IMR-90 (cell line): Measurements from ENCODE around the gene RGS12. TPM values are rescaled to one million over a fixed set of nuclear protein-coding genes. Genes with fewer than 3 reads are reported as not detected.

Experiments
- ATAC-seq: fragments of 200-7000 bp; cut with Tn5 transposase; 2 replicates; pipeline ENCODE4 v1.9.1; 2020; ENCODE audit warnings: low read depth, mild to moderate bottlenecking, moderate library complexity
- BruUV-seq: library from RNA; stranded (reverse); fragments of 400-500 nt; replicated peaks from 2 replicates; lab custom pipeline; 2021; lab: Mats Ljungman, UMichigan
- CTCF ChIA-PET: fragments of 300-600 bp; formaldehyde crosslinking; extraction: SDS; loops from one replicate; lab custom pipeline; 2021; ENCODE audit warnings: antibody characterized with exemption; lab: Yijun Ruan, JAX
- POLR2A ChIA-PET: fragments of 300-600 bp; sonication (Branson Sonifier 250); formaldehyde crosslinking; loops from one replicate; lab custom pipeline; 2022; ENCODE audit warnings: antibody characterized with exemption; ENCODE audit not compliant: unreplicated experiment; lab: Charles Lee
- DNase-seq: peaks from one replicate; pipeline ENCODE4 v3.0.0; 2013
- H2AFZ ChIP-seq: replicated peaks from 2 replicates; pipeline ENCODE3; 2013; ENCODE audit warnings: low read length, mild to moderate bottlenecking; ENCODE audit not compliant: poor library complexity
- H2AK5ac ChIP-seq: 2 replicates; pipeline ENCODE4 v1.6.1; 2013; ENCODE audit warnings: low read depth, low read length, inconsistent platforms
- H2AK9ac ChIP-seq: replicated peaks from 2 replicates; pipeline ENCODE3; 2013; ENCODE audit warnings: mild to moderate bottlenecking, low read depth, low read length, moderate library complexity; ENCODE audit not compliant: poor library complexity
- H2BK120ac ChIP-seq: 2 replicates; pipeline ENCODE4 v1.6.1; 2013; ENCODE audit warnings: low read depth, low read length, inconsistent platforms
- H2BK15ac ChIP-seq: 3 replicates; pipeline ENCODE4 v1.6.1; 2013; ENCODE audit warnings: low read depth, low read length, inconsistent platforms
- H2BK20ac ChIP-seq: 2 replicates; pipeline ENCODE4 v1.6.1; 2013; ENCODE audit warnings: low read depth, mild to moderate bottlenecking, inconsistent platforms, low read length, moderate library complexity
- H2BK5ac ChIP-seq: 2 replicates; pipeline ENCODE4 v1.6.1; 2013; ENCODE audit warnings: mild to moderate bottlenecking, low read depth, low read length, inconsistent platforms; ENCODE audit not compliant: poor library complexity, severe bottlenecking
- H3K14ac ChIP-seq: replicated peaks from 2 replicates; pipeline ENCODE4 v1.6.1; 2013; ENCODE audit warnings: low read depth, low read length, inconsistent platforms
- H3K18ac ChIP-seq: 2 replicates; pipeline ENCODE4 v1.6.1; 2013; ENCODE audit warnings: low read depth, low read length, control low read depth
- H3K23ac ChIP-seq: 2 replicates; pipeline ENCODE4 v1.6.1; 2013; ENCODE audit warnings: low read depth, low read length, inconsistent platforms
- H3K27ac ChIP-seq: 2 replicates; pipeline ENCODE4 v1.5.1; 2013; ENCODE audit warnings: mild to moderate bottlenecking, control low read depth, low read length; ENCODE audit not compliant: insufficient read depth
- H3K27me3 ChIP-seq: 2 replicates; pipeline ENCODE4 v1.6.1; 2013; ENCODE audit warnings: low read length; ENCODE audit not compliant: control insufficient read depth, insufficient read depth
- H3K36me3 ChIP-seq: 2 replicates; pipeline ENCODE4 v1.6.1; 2013; ENCODE audit warnings: low read length, mixed read lengths; ENCODE audit not compliant: control insufficient read depth, insufficient read depth
- H3K4ac ChIP-seq: 2 replicates; pipeline ENCODE4 v1.6.1; 2013; ENCODE audit warnings: low read depth, low read length, inconsistent platforms
- H3K4me1 ChIP-seq: 2 replicates; pipeline ENCODE4 v1.6.1; 2013; ENCODE audit warnings: low read length, mixed read lengths; ENCODE audit not compliant: control insufficient read depth, insufficient read depth
- H3K4me2 ChIP-seq: 2 replicates; pipeline ENCODE4 v1.6.1; 2013; ENCODE audit warnings: low read depth, mild to moderate bottlenecking, control low read depth, low read length, moderate library complexity
- H3K4me3 ChIP-seq: 2 replicates; pipeline ENCODE4 v1.5.1; 2013; ENCODE audit warnings: low read depth, mild to moderate bottlenecking, control low read depth, low read length, moderate library complexity; ENCODE audit not compliant: insufficient read depth
- H3K56ac ChIP-seq: 2 replicates; pipeline ENCODE4 v1.6.1; 2013; ENCODE audit warnings: low read length, inconsistent platforms; ENCODE audit not compliant: insufficient read depth; ENCODE audit errors: extremely low read depth
- H3K79me1 ChIP-seq, 2 experiments: 2 replicates each; pipeline ENCODE4 v1.6.1; 2013; ENCODE audit warnings: low read length in 2 of 2, inconsistent platforms in 1 of 2, low read depth in 1 of 2
- H3K9ac ChIP-seq: 2 replicates; pipeline ENCODE4 v1.6.1; 2013; ENCODE audit warnings: low read depth, low read length, control low read depth
- H3K9me1 ChIP-seq: 2 replicates; pipeline ENCODE4 v1.6.1; 2013; ENCODE audit warnings: low read length, inconsistent platforms; ENCODE audit not compliant: insufficient read depth
- H3K9me3 ChIP-seq: 2 replicates; pipeline ENCODE4 v1.6.1; 2013; ENCODE audit warnings: low read length; ENCODE audit not compliant: control insufficient read depth, insufficient read depth
- H4K20me1 ChIP-seq: 2 replicates; pipeline ENCODE4 v1.6.1; 2013; ENCODE audit warnings: low read length, inconsistent platforms; ENCODE audit not compliant: insufficient read depth
- H4K5ac ChIP-seq: 2 replicates; pipeline ENCODE4 v1.6.1; 2013; ENCODE audit warnings: mild to moderate bottlenecking, low read depth, low read length, control low read depth
- H4K8ac ChIP-seq, 2 experiments: 2 replicates each; pipeline ENCODE4 v1.6.1; 2013; ENCODE audit warnings: low read depth in 2 of 2, low read length in 2 of 2, control low read depth in 1 of 2, inconsistent platforms in 1 of 2
- H4K91ac ChIP-seq: 2 replicates; pipeline ENCODE4 v1.6.1; 2013; ENCODE audit warnings: low read depth, low read length, inconsistent platforms; ENCODE audit not compliant: insufficient read depth
- BHLHE40 ChIP-seq: fragments of 150-350 bp; IDR thresholded peaks from 2 replicates; pipeline ENCODE4 v1.6.1; 2016; ENCODE audit warnings: mild to moderate bottlenecking, low read depth, low read length
- CEBPB ChIP-seq: IDR thresholded peaks from 2 replicates; pipeline ENCODE4 v1.6.1; 2012; ENCODE audit warnings: low read depth, low read length, improper control_type of control experiment
- CHD1 ChIP-seq: IDR thresholded peaks from 2 replicates; pipeline ENCODE4 v1.6.1; 2012; ENCODE audit warnings: low read depth, low read length, improper control_type of control experiment
- FOS ChIP-seq: fragments of 150-350 bp; IDR thresholded peaks from 2 replicates; pipeline ENCODE4 v1.6.1; 2016; ENCODE audit warnings: low read depth, low read length
- MAZ ChIP-seq: IDR thresholded peaks from 2 replicates; pipeline ENCODE4 v1.6.1; 2012; ENCODE audit warnings: low read depth, mild to moderate bottlenecking, low read length, improper control_type of control experiment, moderate library complexity, borderline replicate concordance
- MXI1 ChIP-seq: IDR thresholded peaks from 2 replicates; pipeline ENCODE4 v1.6.1; 2012; ENCODE audit warnings: low read depth, mild to moderate bottlenecking, low read length, moderate library complexity, borderline replicate concordance
- NFE2L2 ChIP-seq: fragments of 150-350 bp; IDR thresholded peaks from 2 replicates; pipeline ENCODE4 v1.6.1; 2016; ENCODE audit warnings: low read depth, mild to moderate bottlenecking, low read length
- POLR2A ChIP-seq: IDR thresholded peaks from 2 replicates; pipeline ENCODE4 v1.6.1; 2012; ENCODE audit warnings: mild to moderate bottlenecking, low read depth, low read length
- RCOR1 ChIP-seq: IDR thresholded peaks from 2 replicates; pipeline ENCODE4 v1.6.1; 2012; ENCODE audit warnings: mild to moderate bottlenecking, low read length, improper control_type of control experiment; ENCODE audit not compliant: insufficient replicate concordance
- RFX5 ChIP-seq: IDR thresholded peaks from 2 replicates; pipeline ENCODE4 v1.8.0; 2012; ENCODE audit warnings: low read depth, mild to moderate bottlenecking, low read length, moderate library complexity
- SMC3 ChIP-seq: fragments of 150-350 bp; IDR thresholded peaks from 2 replicates; pipeline ENCODE4 v1.6.1; 2016; ENCODE audit warnings: low read depth, mild to moderate bottlenecking, antibody characterized with exemption, low read length, moderate library complexity
- WGBS, 2 experiments: methylation state at CpG; one replicate each; pipeline versions ENCODE4 v1.1.5 to v1.1.7; 2013; ENCODE audit warnings: missing lambda C conversion rate in 2 of 2; ENCODE audit not compliant: insufficient read length in 1 of 2; ENCODE audit errors: extremely low coverage in 2 of 2; 5-methylcytosine and 5-hydroxymethylcytosine counted together
- dilution Hi-C: fragments of 300-500 bp; cut with HindIII; formaldehyde crosslinking; loops from one replicate; pipeline ENCODE4 v1.14.3; 2018; ENCODE audit warnings: low sequenced_read_pairs; ENCODE audit not compliant: unreplicated experiment
- in situ Hi-C: fragments of 300-500 bp; cut with MboI; formaldehyde crosslinking; loops from 3 replicates; pipeline ENCODE4 v1.14.3; 2019; ENCODE audit warnings: low sequenced_read_pairs, inconsistent platforms, mixed read lengths
- intact Hi-C: fragments of 100-400 bp; cut with micrococcal nuclease; formaldehyde crosslinking; loops from 2 replicates; pipeline ENCODE4 v1.10.0; 2022
- polyA plus RNA-seq, 3 experiments: library from polyadenylated mRNA; depleted of rRNA; stranded (reverse); fragments of >200 nt; gene quantifications; 2 replicates each; pipeline ENCODE4 v1.2.3, GENCODE V29; 2012; ENCODE audit warnings: low replicate concordance in 1 of 3
- total RNA-seq: library from RNA; depleted of rRNA; stranded (reverse); fragments of >200 nt; gene quantifications from 2 replicates; pipeline ENCODE4 v1.2.3, GENCODE V29; 2012
- TF ChIP-seq, protein P1 (sequence below): fragments of 150-350 bp; IDR thresholded peaks from 2 replicates; pipeline ENCODE4 v1.6.1; 2017; ENCODE audit warnings: mild to moderate bottlenecking, antibody characterized with exemption, low read length, low read depth
- TF ChIP-seq, protein P2 (sequence below): conservative IDR thresholded peaks from 2 replicates; pipeline ENCODE4 v1.5.1; 2012; ENCODE audit warnings: mild to moderate bottlenecking, low read depth, low read length, improper control_type of control experiment

RGS12 gene
- total and polyA plus RNA-seq, 2 of the 4 experiments (the other 2 are of a cell fraction): 11.8 to 12.0 TPM

DNA sequence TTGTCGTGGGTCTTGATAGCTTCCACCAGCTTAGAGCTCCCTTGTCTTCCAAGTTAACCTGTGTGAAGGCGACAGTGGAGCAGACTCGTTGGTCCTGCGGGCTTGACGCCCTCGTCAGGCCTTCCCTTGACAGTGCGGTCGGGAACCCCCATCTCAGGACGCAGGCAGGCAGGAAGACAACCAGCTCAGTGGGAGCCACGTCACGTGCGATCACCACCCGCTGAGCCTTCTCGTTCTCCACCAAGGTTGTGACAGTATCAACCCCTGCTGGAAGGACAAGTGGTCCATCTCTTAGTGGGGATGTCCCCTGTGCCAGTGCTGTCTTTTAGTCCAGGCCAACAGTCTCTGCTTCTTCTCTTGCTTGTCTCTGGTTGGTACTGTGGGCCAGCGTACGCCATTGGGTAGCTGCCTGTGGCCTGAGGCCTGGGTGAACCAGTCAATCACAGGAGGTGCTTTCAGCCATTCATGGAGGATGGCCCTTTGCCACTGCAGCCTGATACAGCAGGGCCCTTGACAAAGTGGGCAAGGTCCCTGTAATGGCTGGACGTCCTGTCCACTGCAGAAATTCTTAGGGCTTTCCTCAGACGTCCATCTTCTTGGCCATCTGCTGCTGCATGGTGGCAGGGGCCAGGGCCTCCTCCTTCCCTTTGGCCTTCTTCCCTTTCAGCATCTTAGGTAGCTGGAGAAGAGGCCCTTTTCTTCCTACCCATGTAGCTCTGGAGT, 31.4 kb downstream of the RGS12 start (continued):
- TF ChIP-seq RCOR1: no peak

DNA sequence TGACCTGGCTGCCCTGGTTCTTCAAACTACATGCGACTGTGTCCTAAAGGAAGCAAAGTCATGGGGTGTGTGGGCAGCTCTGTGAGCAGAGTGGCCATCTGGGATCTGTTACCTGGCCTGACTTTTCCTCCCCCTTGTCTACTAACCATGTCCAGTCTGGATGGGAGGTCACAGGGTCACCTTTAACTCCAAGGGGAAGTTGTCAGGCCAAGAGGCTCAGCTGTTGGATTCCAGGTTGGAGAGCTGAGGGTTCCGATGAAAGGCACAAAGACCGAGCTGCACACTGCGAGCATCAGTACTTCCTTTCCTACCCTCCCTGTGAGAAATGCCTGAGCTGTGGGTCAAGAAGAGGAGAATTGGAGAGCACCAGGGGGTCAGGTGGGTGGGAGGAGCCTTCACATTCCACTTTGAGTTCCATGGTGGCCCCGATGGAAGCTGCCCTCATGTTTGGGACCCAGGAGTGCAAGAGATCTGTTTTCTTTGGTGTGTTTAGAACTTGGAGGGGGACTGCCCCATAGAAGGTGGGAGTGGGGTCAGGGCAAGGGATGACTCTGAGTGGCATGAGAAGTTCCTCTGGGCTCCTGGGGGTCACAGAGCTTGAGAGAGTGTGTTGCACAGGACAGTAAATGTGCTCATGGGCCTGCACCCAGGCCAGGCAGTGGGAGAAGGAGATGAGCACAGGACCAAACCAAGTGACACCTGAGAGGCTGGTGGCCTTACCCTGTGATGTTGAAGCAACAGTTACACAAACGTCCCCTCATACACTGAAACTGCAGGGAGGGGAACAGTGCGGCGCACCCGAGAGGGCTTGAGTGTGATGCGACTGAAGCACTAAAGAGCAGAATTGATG, 36.2 kb downstream of the RGS12 start:
- H3K9me1 ChIP-seq: peaks cover 10% of the 10 kb centered on the region
- no peak overlapping the region for H3K4me2 ChIP-seq
- no peak overlapping the region for H3K4me3 ChIP-seq
- H2BK20ac ChIP-seq: no peak overlapping the region
- intact Hi-C loops (no loop called here), dilution Hi-C loops (no loop called here), in situ Hi-C loops (no loop called here)
- ATAC-seq: no peak
- H2AK9ac ChIP-seq: peak overlapping the region; percentile 33
- peaks cover 2% of the 10 kb centered on the region; the same call in 1 of the 2 replicates for H3K4me1 ChIP-seq
- no peak overlapping the region for H4K91ac ChIP-seq
- H3K4ac ChIP-seq: no peak overlapping the region
- no TSS peak for BruUV-seq
- H3K27me3 ChIP-seq: no peaks in the 10 kb centered on the region
- ChIA-PET CTCF (no interaction called here), POLR2A (interaction anchor here (0.5 kb wide), 1 partner anchor 335 kb away, joined by 3 read pairs; no protein-coding TSS in a partner anchor)
- no peaks in the 10 kb centered on the region for H3K9me3 ChIP-seq
- H4K8ac ChIP-seq: no peak overlapping the region
- H3K23ac ChIP-seq: no peak overlapping the region
- no peak overlapping the region for H2BK5ac ChIP-seq
- no peak overlapping the region for H3K9ac ChIP-seq
- no peak overlapping the region for H3K14ac ChIP-seq
- peaks cover 20% of the 10 kb centered on the region for H4K20me1 ChIP-seq
- no peak overlapping the region for H2AK5ac ChIP-seq
- no peak overlapping the region for H2BK120ac ChIP-seq
- H2AFZ ChIP-seq: no peak overlapping the region
- H3K56ac ChIP-seq: no peak overlapping the region
- no peak overlapping the region for H3K27ac ChIP-seq
- WGBS, 2 experiments: no CpG with 5 or more reads among the region's 10 CpGs
- H2BK15ac ChIP-seq: no peak overlapping the region
- peaks cover 24 to 61% of the 10 kb centered on the region in 2 experiments for H3K79me1 ChIP-seq
- no peak overlapping the region for H3K18ac ChIP-seq
- peaks cover 4% of the 10 kb centered on the region; the same call in 1 of the 2 replicates for H3K36me3 ChIP-seq
- H4K5ac ChIP-seq: no peak overlapping the region
- DNase-seq: no peak
- TF ChIP-seq RFX5 (no peak), MAZ (no peak), CHD1 (no peak), MXI1 (no peak), SMC3 (no peak), NFE2L2 (no peak), POLR2A (no peak), RCOR1 (no peak), CEBPB (no peak), BHLHE40 (no peak), FOS (no peak)
- TF ChIP-seq, protein P1, sequence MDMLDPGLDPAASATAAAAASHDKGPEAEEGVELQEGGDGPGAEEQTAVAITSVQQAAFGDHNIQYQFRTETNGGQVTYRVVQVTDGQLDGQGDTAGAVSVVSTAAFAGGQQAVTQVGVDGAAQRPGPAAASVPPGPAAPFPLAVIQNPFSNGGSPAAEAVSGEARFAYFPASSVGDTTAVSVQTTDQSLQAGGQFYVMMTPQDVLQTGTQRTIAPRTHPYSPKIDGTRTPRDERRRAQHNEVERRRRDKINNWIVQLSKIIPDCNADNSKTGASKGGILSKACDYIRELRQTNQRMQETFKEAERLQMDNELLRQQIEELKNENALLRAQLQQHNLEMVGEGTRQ: no peak
- TF ChIP-seq, protein P2, sequence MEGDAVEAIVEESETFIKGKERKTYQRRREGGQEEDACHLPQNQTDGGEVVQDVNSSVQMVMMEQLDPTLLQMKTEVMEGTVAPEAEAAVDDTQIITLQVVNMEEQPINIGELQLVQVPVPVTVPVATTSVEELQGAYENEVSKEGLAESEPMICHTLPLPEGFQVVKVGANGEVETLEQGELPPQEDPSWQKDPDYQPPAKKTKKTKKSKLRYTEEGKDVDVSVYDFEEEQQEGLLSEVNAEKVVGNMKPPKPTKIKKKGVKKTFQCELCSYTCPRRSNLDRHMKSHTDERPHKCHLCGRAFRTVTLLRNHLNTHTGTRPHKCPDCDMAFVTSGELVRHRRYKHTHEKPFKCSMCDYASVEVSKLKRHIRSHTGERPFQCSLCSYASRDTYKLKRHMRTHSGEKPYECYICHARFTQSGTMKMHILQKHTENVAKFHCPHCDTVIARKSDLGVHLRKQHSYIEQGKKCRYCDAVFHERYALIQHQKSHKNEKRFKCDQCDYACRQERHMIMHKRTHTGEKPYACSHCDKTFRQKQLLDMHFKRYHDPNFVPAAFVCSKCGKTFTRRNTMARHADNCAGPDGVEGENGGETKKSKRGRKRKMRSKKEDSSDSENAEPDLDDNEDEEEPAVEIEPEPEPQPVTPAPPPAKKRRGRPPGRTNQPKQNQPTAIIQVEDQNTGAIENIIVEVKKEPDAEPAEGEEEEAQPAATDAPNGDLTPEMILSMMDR: no peak
